Keratinocyte (primary cell): ENCODE data around the gene NFE2L3. TPM values are rescaled to one million over a fixed set of nuclear protein-coding genes. Genes with fewer than 3 reads are reported as not detected.

Experiments used
- DNase-seq: peaks from one replicate; pipeline ENCODE4 v3.0.0-alpha.2; 2011; ENCODE audit warnings: low read depth, missing footprints, low spot score
- FAIRE-seq: peaks from 2 replicates; lab custom pipeline; 2011; peaks lifted over from hg19 to GRCh38; lab: Jason Lieb, UNC
- H2AFZ ChIP-seq: 2 replicates; pipeline ENCODE4 v1.6.0; 2012; ENCODE audit warnings: low read length, control low read depth, inconsistent platforms; ENCODE audit not compliant: control insufficient read depth
- H3K27ac ChIP-seq: 2 replicates; pipeline ENCODE4 v1.5.1; 2011; ENCODE audit warnings: low read length; ENCODE audit not compliant: control insufficient read depth, insufficient read depth
- H3K27me3 ChIP-seq: 3 replicates; pipeline ENCODE4 v1.6.0; 2011; ENCODE audit warnings: low read length; ENCODE audit not compliant: control insufficient read depth, insufficient read depth; ENCODE audit errors: extremely low read depth
- H3K36me3 ChIP-seq, 2 experiments: 2 replicates in 1 of 2; 3 replicates in 1 of 2; pipeline ENCODE4 v1.5.1; 2011; ENCODE audit warnings: low read length in 2 of 2, mild to moderate bottlenecking in 1 of 2; ENCODE audit not compliant: control insufficient read depth in 2 of 2, insufficient read depth in 2 of 2; ENCODE audit errors: extremely low read depth in 1 of 2
- H3K4me1 ChIP-seq: 3 replicates; pipeline ENCODE4 v1.5.1; 2011; ENCODE audit warnings: low read length; ENCODE audit not compliant: control insufficient read depth, insufficient read depth; ENCODE audit errors: extremely low read depth
- H3K4me2 ChIP-seq: 3 replicates; pipeline ENCODE4 v1.6.0; 2011; ENCODE audit warnings: low read depth, low read length; ENCODE audit not compliant: control insufficient read depth, insufficient read depth; ENCODE audit errors: extremely low read depth
- H3K4me3 ChIP-seq, 3 experiments: fragments of 200-600 bp in 1 of 3; sonication (generic) in 1 of 3; 2 replicates in 2 of 3; 3 replicates in 1 of 3; pipeline ENCODE4 v1.5.1; 2011 to 2016; ENCODE audit warnings: low read length in 3 of 3, mild to moderate bottlenecking in 3 of 3, control low read depth in 2 of 3, inconsistent platforms in 1 of 3, low read depth in 1 of 3, mixed read lengths in 1 of 3, mixed run types in 1 of 3, moderate library complexity in 1 of 3; ENCODE audit not compliant: control insufficient read depth in 2 of 3, insufficient read depth in 2 of 3; ENCODE audit errors: extremely low read depth in 1 of 3
- H3K79me2 ChIP-seq: 2 replicates; pipeline ENCODE4 v1.6.0; 2012; ENCODE audit warnings: low read length; ENCODE audit not compliant: control insufficient read depth, insufficient read depth
- H3K9ac ChIP-seq: 3 replicates; pipeline ENCODE4 v1.6.0; 2011; ENCODE audit warnings: low read length; ENCODE audit not compliant: control insufficient read depth, insufficient read depth; ENCODE audit errors: extremely low read depth
- H3K9me1 ChIP-seq: 3 replicates; pipeline ENCODE4 v1.6.0; 2011; ENCODE audit warnings: low read length; ENCODE audit not compliant: control insufficient read depth, insufficient read depth; ENCODE audit errors: extremely low read depth
- H3K9me3 ChIP-seq: 2 replicates; pipeline ENCODE4 v1.5.1; 2012; ENCODE audit warnings: low read depth, low read length; ENCODE audit not compliant: control insufficient read depth
- H4K20me1 ChIP-seq: 3 replicates; pipeline ENCODE4 v1.6.0; 2011; ENCODE audit warnings: low read length; ENCODE audit not compliant: control insufficient read depth, insufficient read depth; ENCODE audit errors: extremely low read depth
- CTCF ChIP-seq, 3 experiments: IDR thresholded peaks in 1 of 3; conservative IDR thresholded peaks in 1 of 3; optimal IDR thresholded peaks in 1 of 3; 2 replicates in 2 of 3; 3 replicates in 1 of 3; pipeline versions ENCODE3 to v1.5.1; 2011; ENCODE audit warnings: low read length in 3 of 3, mild to moderate bottlenecking in 3 of 3, moderate library complexity in 2 of 3, control low read depth in 1 of 3, inconsistent platforms in 1 of 3; ENCODE audit not compliant: insufficient read depth in 2 of 3; ENCODE audit errors: extremely low read depth in 1 of 3
- EZH2 ChIP-seq: IDR thresholded peaks from one replicate; pipeline ENCODE4 v1.6.1; 2012; ENCODE audit warnings: inconsistent platforms, mild to moderate bottlenecking, low read length, moderate library complexity
- dilution Hi-C: fragments of 300-500 bp; cut with MboI; formaldehyde crosslinking; loops from one replicate; pipeline ENCODE4 v1.7.0; 2020; ENCODE audit warnings: low sequenced_read_pairs; ENCODE audit not compliant: extremely low pct_ligation_motif_present
- polyA plus RNA-seq, 5 experiments: library from polyadenylated mRNA; depleted of rRNA in 3 of 5; stranded (reverse) in 3 of 5; stranded (forward) in 1 of 5; unstranded in 1 of 5; fragments of >200 nt; gene quantifications; 1 replicate in 1 of 5; 2 replicates in 3 of 5; 3 replicates in 1 of 5; pipeline versions ENCODE4 v1.2.1 to v1.2.3, GENCODE V29; 2011 to 2012; ENCODE audit warnings: missing spikeins in 2 of 5, low read depth in 1 of 5, low replicate concordance in 1 of 5

NFE2L3 gene
- polyA plus RNA-seq, 1 donor (not counting 4 experiments of a cell fraction or from before 2014, with no cell fraction given) = 17.8 TPM

DNA sequence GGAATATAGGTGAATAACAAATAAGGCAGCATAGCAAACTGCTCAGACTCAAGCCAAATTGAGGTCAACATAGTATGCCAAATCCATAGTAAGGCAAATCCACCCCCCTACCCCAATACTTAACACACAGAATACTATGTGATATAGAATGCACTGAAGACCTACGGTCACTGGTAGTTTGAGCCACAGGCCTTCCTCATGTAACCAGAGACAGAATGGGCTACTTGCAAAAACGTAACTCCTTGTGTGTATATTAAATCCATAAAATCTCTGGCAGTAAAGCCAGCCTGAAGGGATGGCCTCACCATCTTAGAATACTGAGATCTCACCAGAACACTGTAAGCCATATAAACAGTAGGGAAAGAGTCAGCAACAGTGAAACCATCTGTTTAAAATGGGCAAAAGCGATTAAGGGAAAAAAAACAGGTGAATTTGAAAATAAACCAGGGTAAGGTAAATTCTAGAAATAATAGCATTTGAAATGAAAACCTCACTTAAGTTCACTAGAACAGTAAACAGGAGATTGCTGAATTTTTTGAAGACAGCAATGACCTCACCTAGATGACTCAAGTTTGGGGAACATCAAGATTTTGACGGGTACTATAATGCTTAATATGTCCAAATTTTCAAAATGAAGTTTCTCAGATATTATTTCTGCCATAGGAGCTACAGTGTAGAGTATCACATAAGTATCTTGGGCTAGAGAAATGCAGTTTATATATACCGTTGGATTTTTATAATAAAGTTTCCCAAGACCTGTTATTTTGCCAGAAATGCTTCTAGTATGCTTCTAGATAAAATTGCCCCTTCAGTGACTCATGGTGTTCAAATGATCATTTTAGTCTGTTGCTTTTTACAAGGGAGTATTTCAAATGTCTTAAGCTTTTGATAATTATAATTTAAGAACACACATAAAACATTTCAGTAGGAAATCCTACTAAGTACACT is 34.6 kb downstream of the NFE2L3 start:
- Histone ChIP-seq H3K27ac (no peak overlapping the region), H3K4me2 (no peak overlapping the region), H3K36me3 (peaks cover 17 to 39% of the 10 kb centered on the region in 2 experiments), H3K9me1 (no peaks in the 10 kb centered on the region), H4K20me1 (peaks cover 15% of the 10 kb centered on the region), H3K4me1 (no peaks in the 10 kb centered on the region), H3K9ac (no peak overlapping the region), H3K79me2 (peaks cover 7% of the 10 kb centered on the region), H3K4me3 (no peak overlapping the region), H2AFZ (no peak overlapping the region), H3K9me3 (no peaks in the 10 kb centered on the region), H3K27me3 (no peaks in the 10 kb centered on the region)
- dilution Hi-C loops = no loop called here
- no peak for FAIRE-seq
- DNase-seq = no peak
- TF ChIP-seq CTCF (optimal IDR thresholded peaks at IDR 0.05 in 1 of 3, IDR thresholded peaks at IDR 0.05 in 1 of 3, conservative IDR thresholded peaks at IDR 0.05 in 1 of 3; ENCODE audit: extremely low read depth in 1 of 3, insufficient read depth in 2 of 3, low read length in 3 of 3) (no peak), EZH2 (no peak)

GRCh38 chr7:26187380-26188205 is 35.6 kb downstream of the NFE2L3 start:
- TF ChIP-seq EZH2 = no peak
- TF ChIP-seq CTCF (optimal IDR thresholded peaks at IDR 0.05 in 1 of 3, IDR thresholded peaks at IDR 0.05 in 1 of 3, conservative IDR thresholded peaks at IDR 0.05 in 1 of 3; ENCODE audit: extremely low read depth in 1 of 3, insufficient read depth in 2 of 3, low read length in 3 of 3) = no peak
- Histone ChIP-seq H4K20me1 (peaks cover 20% of the 10 kb centered on the region), H3K4me2 (no peak overlapping the region), H3K79me2 (peaks cover 15% of the 10 kb centered on the region), H3K36me3 (peaks cover 19 to 44% of the 10 kb centered on the region in 2 experiments), H2AFZ (no peak overlapping the region), H3K9me3 (no peaks in the 10 kb centered on the region), H3K4me3 (no peak overlapping the region), H3K9ac (no peak overlapping the region), H3K27ac (no peak overlapping the region), H3K4me1 (no peaks in the 10 kb centered on the region), H3K9me1 (no peaks in the 10 kb centered on the region), H3K27me3 (no peaks in the 10 kb centered on the region)
- DNase-seq (no peak), FAIRE-seq (no peak)
- dilution Hi-C loops = no loop called here
